Uterus (tissue), 4 donors: ENCODE data around the gene GLIPR1. TPM values are rescaled to one million over a fixed set of nuclear protein-coding genes. Genes with fewer than 3 reads are reported as not detected.

Experiments
- DNase-seq, 2 donors: peaks; one replicate each; pipeline ENCODE4 v3.0.0-alpha.2; 2019 to 2020
- H3K27ac ChIP-seq, 2 donors: fragments of 200-600 bp; sonication (generic); 1 replicate in 1 of 2; 2 replicates in 1 of 2; pipeline ENCODE4 v1.5.1; 2016 to 2018
- H3K27me3 ChIP-seq, 2 donors: fragments of 200-600 bp; sonication (generic); one replicate each; pipeline ENCODE4 v1.5.1; 2018 to 2019; ENCODE audit warnings: control low read depth in 1 of 2
- H3K36me3 ChIP-seq, 2 donors: fragments of 200-600 bp; sonication (generic); one replicate each; pipeline ENCODE4 v1.5.1; 2019; ENCODE audit warnings: control low read depth in 1 of 2
- H3K4me1 ChIP-seq, 2 donors: fragments of 200-600 bp; sonication (generic); one replicate each; pipeline ENCODE4 v1.5.1; 2018 to 2019; ENCODE audit warnings: control low read depth in 1 of 2
- H3K4me3 ChIP-seq, 2 donors: fragments of 200-600 bp; sonication (generic); 1 replicate in 1 of 2; 2 replicates in 1 of 2; pipeline ENCODE4 v1.5.1; 2018 to 2019; ENCODE audit warnings: mild to moderate bottlenecking in 1 of 2
- H3K9me3 ChIP-seq, 2 donors: fragments of 200-600 bp; sonication (generic); one replicate each; pipeline ENCODE4 v1.5.1; 2019; ENCODE audit warnings: control low read depth in 1 of 2
- CTCF ChIP-seq, 4 experiments: fragments of 200-600 bp in 2 of 4; fragments of 450-650 bp in 2 of 4; sonication (generic) in 2 of 4; IDR thresholded peaks; one replicate each; pipeline ENCODE4 v1.5.1; 2016 to 2019; ENCODE audit warnings: antibody characterized with exemption in 4 of 4, mild to moderate bottlenecking in 2 of 4, moderate library complexity in 1 of 4
- POLR2A ChIP-seq, 2 donors: fragments of 450-650 bp; IDR thresholded peaks; one replicate each; pipeline ENCODE4 v1.6.1; 2016; ENCODE audit warnings: antibody characterized with exemption in 2 of 2, mild to moderate bottlenecking in 1 of 2, moderate library complexity in 1 of 2
- intact Hi-C: fragments of 100-400 bp; cut with DNase I; formaldehyde crosslinking; loops from one replicate; pipeline ENCODE4 v1.15.1; 2023; ENCODE audit warnings: low total_unique reads
- total RNA-seq, 4 donors: library from RNA; depleted of rRNA in 3 of 4; stranded (reverse); fragments of >200 nt in 3 of 4; gene quantifications; one replicate each; pipeline versions ENCODE4 v1.1.0 to v1.2.4, GENCODE V29; 2014 to 2023
- donor health status: DM: yes; HTN: yes; CAD: no.

GLIPR1 gene
- total RNA-seq, 4 donors from 2014 or later: 43.8 to 74.3 (median 49.6) TPM

- TF ChIP-seq POLR2A (IDR thresholded peaks at IDR 0.05): no peak
- no peak overlapping the region for H3K27ac ChIP-seq
- H3K4me1 ChIP-seq: no peaks in the 10 kb centered on the region
- no peaks in the 10 kb centered on the region for H3K9me3 ChIP-seq
- no peak overlapping the region for H3K4me3 ChIP-seq
- no peaks in the 10 kb centered on the region for H3K27me3 ChIP-seq
- intact Hi-C loops: no loop called here
- H3K36me3 ChIP-seq: no peaks in the 10 kb centered on the region
- DNase-seq: no peak
Measured at GRCh38 chr12:75489613-75490210, 9.2 kb downstream of the GLIPR1 start.

- H3K4me3 ChIP-seq: no peak overlapping the region
- TF ChIP-seq POLR2A (IDR thresholded peaks at IDR 0.05) (no peak), CTCF (IDR thresholded peaks at IDR 0.05) (no peak)
- no peaks in the 10 kb centered on the region for H3K9me3 ChIP-seq
- no peaks in the 10 kb centered on the region for H3K27me3 ChIP-seq
- H3K36me3 ChIP-seq: no peaks in the 10 kb centered on the region
- H3K4me1 ChIP-seq: no peaks in the 10 kb centered on the region
- H3K27ac ChIP-seq: no peak overlapping the region
- intact Hi-C loops: no loop called here
- no peak for DNase-seq
Measured at GRCh38 chr12:75491169-75491568, 10.6 kb downstream of the GLIPR1 start.

- H3K36me3 ChIP-seq: no peaks in the 10 kb centered on the region
- no peaks in the 10 kb centered on the region for H3K4me1 ChIP-seq
- no peak for TF ChIP-seq CTCF (IDR thresholded peaks at IDR 0.05)
- TF ChIP-seq POLR2A (IDR thresholded peaks at IDR 0.05): no peak
- no peak overlapping the region for H3K27ac ChIP-seq
- H3K9me3 ChIP-seq: no peaks in the 10 kb centered on the region
- no peaks in the 10 kb centered on the region for H3K27me3 ChIP-seq
- no peak overlapping the region for H3K4me3 ChIP-seq
- intact Hi-C loops: no loop called here
- DNase-seq: no peak
Measured at GRCh38 chr12:75503459-75503858, 22.9 kb downstream of the GLIPR1 start.

GRCh38 chr12:75503866-75504265 is 23.3 kb downstream of the GLIPR1 start:
- H3K36me3 ChIP-seq: no peaks in the 10 kb centered on the region
- no peak overlapping the region for H3K4me3 ChIP-seq
- H3K4me1 ChIP-seq: no peaks in the 10 kb centered on the region
- no peak overlapping the region for H3K27ac ChIP-seq
- TF ChIP-seq CTCF (IDR thresholded peaks at IDR 0.05): no peak
- no peak for TF ChIP-seq POLR2A (IDR thresholded peaks at IDR 0.05)
- no peaks in the 10 kb centered on the region for H3K27me3 ChIP-seq
- no peak for DNase-seq
- H3K9me3 ChIP-seq: no peaks in the 10 kb centered on the region
- intact Hi-C loops: no loop called here

GRCh38 chr12:75505706-75506312 is 25.3 kb downstream of the GLIPR1 start:
- Histone ChIP-seq H3K36me3 (no peaks in the 10 kb centered on the region), H3K27ac (no peak overlapping the region), H3K4me3 (no peak overlapping the region), H3K4me1 (peaks cover 0 to 6% of the 10 kb centered on the region in 2 donors), H3K27me3 (no peaks in the 10 kb centered on the region), H3K9me3 (no peaks in the 10 kb centered on the region)
- TF ChIP-seq POLR2A (IDR thresholded peaks at IDR 0.05) (no peak), CTCF (IDR thresholded peaks at IDR 0.05) (peak in 3 of 4 experiments; percentile 29 to 48 (median 42))
- no peak for DNase-seq
- intact Hi-C loops: no loop called here
